ENCODE data around the gene PTPN2. TPM values are rescaled to one million over a fixed set of nuclear protein-coding genes. Genes with fewer than 3 reads are reported as not detected.
"Not testable (repeated sequence)": the region's sequence is repeated elsewhere in the genome, so short reads cannot be mapped to it uniquely, and the experiment has no call there.

Gene PTPN2
- polyA plus RNA-seq, 1 donor from 2014 or later = 45.7 TPM

DNA sequence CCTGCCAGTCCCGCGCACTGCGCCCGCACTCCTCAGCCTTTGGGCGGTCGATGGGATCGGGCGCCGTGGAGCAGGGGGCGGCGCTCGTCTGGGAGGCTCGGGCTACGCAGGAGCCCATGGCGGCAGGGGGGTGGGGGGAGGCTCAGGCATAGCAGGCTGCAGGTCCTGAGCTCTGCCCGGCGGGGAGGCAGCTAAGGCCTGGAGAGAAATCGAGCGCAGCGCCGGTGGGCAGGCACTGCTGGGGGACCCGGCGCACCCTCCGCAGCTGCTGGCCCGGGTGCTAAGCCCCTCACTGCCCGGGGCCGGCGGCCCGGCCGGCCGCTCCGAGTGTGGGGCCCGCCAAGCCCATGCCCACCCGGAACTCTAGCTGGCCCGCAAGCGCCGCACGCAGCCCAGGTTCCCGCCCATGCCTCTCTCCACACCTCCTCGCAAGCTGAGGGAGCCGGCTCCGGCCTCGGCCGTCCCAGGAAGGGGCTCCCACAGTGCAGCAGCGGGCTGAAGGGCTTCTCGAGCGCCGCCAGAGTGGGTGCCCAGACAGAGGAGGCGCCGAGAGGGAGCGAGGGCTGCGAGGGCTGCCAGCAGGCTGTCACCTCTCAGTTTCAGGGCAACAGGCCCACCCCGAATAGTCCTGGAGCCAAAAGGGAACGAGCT lies 107.1 kb downstream of the PTPN2 start:
- H3K4me3 ChIP-seq (ENCODE audit: low read length) = peak overlapping the region; percentile 28
- no peaks in the 10 kb centered on the region for H3K79me2 ChIP-seq (replicated peaks; ENCODE audit: insufficient read depth, low read length)
- no peaks in the 10 kb centered on the region for H3K9me3 ChIP-seq (ENCODE audit: low read length)
- no peaks in the 10 kb centered on the region for H3K9me2 ChIP-seq (ENCODE audit: insufficient read depth, low read length)
- H3K9ac ChIP-seq (ENCODE audit: low read length) = no peak overlapping the region
- H3K4me2 ChIP-seq (ENCODE audit: low read length) = no peak overlapping the region
- H3F3A ChIP-seq (ENCODE audit: insufficient read depth, low read length, poor library complexity, severe bottlenecking) = no peaks in the 10 kb centered on the region
- H2AFZ ChIP-seq (ENCODE audit: low read depth, low read length) = no peak overlapping the region
- no peaks in the 10 kb centered on the region for H3K36me3 ChIP-seq (ENCODE audit: insufficient read depth, low read length)
- no peaks in the 10 kb centered on the region for H4K20me1 ChIP-seq (ENCODE audit: insufficient read depth)
- TF ChIP-seq RAD21 (conservative IDR thresholded peaks at IDR 0.05) (no peak), MXI1 (conservative IDR thresholded peaks at IDR 0.05; ENCODE audit: poor library complexity, severe bottlenecking) (no peak), SMC3 (conservative IDR thresholded peaks at IDR 0.05; ENCODE audit: poor library complexity) (no peak), EP300 (conservative IDR thresholded peaks at IDR 0.05; ENCODE audit: poor library complexity, severe bottlenecking) (no peak), POLR2AphosphoS5 (IDR thresholded peaks at IDR 0.05) (no peak), EZH2 (IDR thresholded peaks at IDR 0.05; ENCODE audit: borderline replicate concordance, insufficient read depth, low read length, poor library complexity, severe bottlenecking) (no peak), TAF1 (IDR thresholded peaks at IDR 0.05; ENCODE audit: low read depth) (no peak)
- TF ChIP-seq, protein P1, sequence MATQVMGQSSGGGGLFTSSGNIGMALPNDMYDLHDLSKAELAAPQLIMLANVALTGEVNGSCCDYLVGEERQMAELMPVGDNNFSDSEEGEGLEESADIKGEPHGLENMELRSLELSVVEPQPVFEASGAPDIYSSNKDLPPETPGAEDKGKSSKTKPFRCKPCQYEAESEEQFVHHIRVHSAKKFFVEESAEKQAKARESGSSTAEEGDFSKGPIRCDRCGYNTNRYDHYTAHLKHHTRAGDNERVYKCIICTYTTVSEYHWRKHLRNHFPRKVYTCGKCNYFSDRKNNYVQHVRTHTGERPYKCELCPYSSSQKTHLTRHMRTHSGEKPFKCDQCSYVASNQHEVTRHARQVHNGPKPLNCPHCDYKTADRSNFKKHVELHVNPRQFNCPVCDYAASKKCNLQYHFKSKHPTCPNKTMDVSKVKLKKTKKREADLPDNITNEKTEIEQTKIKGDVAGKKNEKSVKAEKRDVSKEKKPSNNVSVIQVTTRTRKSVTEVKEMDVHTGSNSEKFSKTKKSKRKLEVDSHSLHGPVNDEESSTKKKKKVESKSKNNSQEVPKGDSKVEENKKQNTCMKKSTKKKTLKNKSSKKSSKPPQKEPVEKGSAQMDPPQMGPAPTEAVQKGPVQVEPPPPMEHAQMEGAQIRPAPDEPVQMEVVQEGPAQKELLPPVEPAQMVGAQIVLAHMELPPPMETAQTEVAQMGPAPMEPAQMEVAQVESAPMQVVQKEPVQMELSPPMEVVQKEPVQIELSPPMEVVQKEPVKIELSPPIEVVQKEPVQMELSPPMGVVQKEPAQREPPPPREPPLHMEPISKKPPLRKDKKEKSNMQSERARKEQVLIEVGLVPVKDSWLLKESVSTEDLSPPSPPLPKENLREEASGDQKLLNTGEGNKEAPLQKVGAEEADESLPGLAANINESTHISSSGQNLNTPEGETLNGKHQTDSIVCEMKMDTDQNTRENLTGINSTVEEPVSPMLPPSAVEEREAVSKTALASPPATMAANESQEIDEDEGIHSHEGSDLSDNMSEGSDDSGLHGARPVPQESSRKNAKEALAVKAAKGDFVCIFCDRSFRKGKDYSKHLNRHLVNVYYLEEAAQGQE (IDR thresholded peaks at IDR 0.05; ENCODE audit: borderline replicate concordance) = no peak
- TF ChIP-seq, protein P2, sequence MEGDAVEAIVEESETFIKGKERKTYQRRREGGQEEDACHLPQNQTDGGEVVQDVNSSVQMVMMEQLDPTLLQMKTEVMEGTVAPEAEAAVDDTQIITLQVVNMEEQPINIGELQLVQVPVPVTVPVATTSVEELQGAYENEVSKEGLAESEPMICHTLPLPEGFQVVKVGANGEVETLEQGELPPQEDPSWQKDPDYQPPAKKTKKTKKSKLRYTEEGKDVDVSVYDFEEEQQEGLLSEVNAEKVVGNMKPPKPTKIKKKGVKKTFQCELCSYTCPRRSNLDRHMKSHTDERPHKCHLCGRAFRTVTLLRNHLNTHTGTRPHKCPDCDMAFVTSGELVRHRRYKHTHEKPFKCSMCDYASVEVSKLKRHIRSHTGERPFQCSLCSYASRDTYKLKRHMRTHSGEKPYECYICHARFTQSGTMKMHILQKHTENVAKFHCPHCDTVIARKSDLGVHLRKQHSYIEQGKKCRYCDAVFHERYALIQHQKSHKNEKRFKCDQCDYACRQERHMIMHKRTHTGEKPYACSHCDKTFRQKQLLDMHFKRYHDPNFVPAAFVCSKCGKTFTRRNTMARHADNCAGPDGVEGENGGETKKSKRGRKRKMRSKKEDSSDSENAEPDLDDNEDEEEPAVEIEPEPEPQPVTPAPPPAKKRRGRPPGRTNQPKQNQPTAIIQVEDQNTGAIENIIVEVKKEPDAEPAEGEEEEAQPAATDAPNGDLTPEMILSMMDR (IDR thresholded peaks at IDR 0.05; ENCODE audit: poor library complexity, severe bottlenecking) = no peak
- H3K27ac ChIP-seq (ENCODE audit: low read length) = no peak overlapping the region
- no peaks in the 10 kb centered on the region for H3K27me3 ChIP-seq (ENCODE audit: insufficient read depth, low read depth, low read length)

DNA sequence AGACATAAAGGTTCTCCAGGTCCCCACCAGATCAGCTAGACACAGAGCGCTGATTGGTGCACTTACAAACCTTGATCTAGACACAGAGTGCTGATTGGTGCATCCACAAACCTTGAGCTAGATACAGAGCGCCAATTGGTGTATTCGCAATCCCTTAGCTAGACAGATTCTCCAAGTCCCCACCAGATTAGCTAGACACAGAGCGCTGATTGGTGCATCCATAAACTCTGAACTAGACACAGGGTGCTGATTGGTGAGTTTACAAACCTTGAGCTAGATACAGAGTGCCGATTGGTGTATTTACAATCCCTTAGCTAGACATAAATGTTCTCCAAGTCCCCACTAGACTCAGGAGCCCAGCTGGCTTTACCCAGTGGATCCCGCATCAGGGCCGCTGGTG lies 107.6 kb downstream of the PTPN2 start:
- not testable (repeated sequence) for H3K4me2 ChIP-seq (ENCODE audit: low read length); H3K27me3 ChIP-seq (ENCODE audit: insufficient read depth, low read depth, low read length); H3F3A ChIP-seq (ENCODE audit: insufficient read depth, low read length, poor library complexity, severe bottlenecking); H3K79me2 ChIP-seq (replicated peaks; ENCODE audit: insufficient read depth, low read length); H3K4me3 ChIP-seq (ENCODE audit: low read length); H4K20me1 ChIP-seq (ENCODE audit: insufficient read depth); H3K9me3 ChIP-seq (ENCODE audit: low read length); H2AFZ ChIP-seq (ENCODE audit: low read depth, low read length); H3K27ac ChIP-seq (ENCODE audit: low read length); H3K9me2 ChIP-seq (ENCODE audit: insufficient read depth, low read length); H3K9ac ChIP-seq (ENCODE audit: low read length); H3K36me3 ChIP-seq (ENCODE audit: insufficient read depth, low read length)

DNA sequence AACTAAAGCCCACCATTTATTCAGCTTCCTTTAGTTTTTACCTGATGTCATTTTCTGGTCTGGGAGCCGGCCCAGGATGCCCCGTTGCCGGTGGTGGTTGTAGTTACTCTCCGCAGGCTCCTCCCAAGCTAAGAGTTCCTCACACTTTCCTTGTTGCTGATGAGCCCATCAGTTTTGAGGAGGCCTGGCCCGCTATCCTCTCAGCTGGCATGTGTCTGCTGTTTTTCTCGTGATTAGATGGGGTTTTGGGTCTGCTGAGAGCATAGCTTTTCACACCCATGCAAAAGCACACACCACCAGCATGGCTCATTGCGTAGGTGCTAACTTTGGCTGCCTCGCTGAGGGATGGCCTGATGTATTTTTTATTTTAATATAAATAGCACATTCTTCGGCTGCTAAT lies 109.1 kb downstream of the PTPN2 start:
- no peaks in the 10 kb centered on the region for H3K27me3 ChIP-seq (ENCODE audit: insufficient read depth, low read depth, low read length)
- H3K36me3 ChIP-seq (ENCODE audit: insufficient read depth, low read length) = no peaks in the 10 kb centered on the region
- no peak for TF ChIP-seq POLR2AphosphoS5 (IDR thresholded peaks at IDR 0.05)
- TF ChIP-seq EP300 (conservative IDR thresholded peaks at IDR 0.05; ENCODE audit: poor library complexity, severe bottlenecking) = no peak
- TF ChIP-seq, protein P2 (IDR thresholded peaks at IDR 0.05; ENCODE audit: poor library complexity, severe bottlenecking) = no peak
- TF ChIP-seq, protein P1 (IDR thresholded peaks at IDR 0.05; ENCODE audit: borderline replicate concordance) = no peak
- no peak for TF ChIP-seq RAD21 (conservative IDR thresholded peaks at IDR 0.05)
- no peak for TF ChIP-seq TAF1 (IDR thresholded peaks at IDR 0.05; ENCODE audit: low read depth)
- no peak for TF ChIP-seq SMC3 (conservative IDR thresholded peaks at IDR 0.05; ENCODE audit: poor library complexity)
- no peak for TF ChIP-seq EZH2 (IDR thresholded peaks at IDR 0.05; ENCODE audit: borderline replicate concordance, insufficient read depth, low read length, poor library complexity, severe bottlenecking)
- TF ChIP-seq MXI1 (conservative IDR thresholded peaks at IDR 0.05; ENCODE audit: poor library complexity, severe bottlenecking) = no peak
- no peak overlapping the region for H3K4me3 ChIP-seq (ENCODE audit: low read length)
- no peaks in the 10 kb centered on the region for H3F3A ChIP-seq (ENCODE audit: insufficient read depth, low read length, poor library complexity, severe bottlenecking)
- H3K9me2 ChIP-seq (ENCODE audit: insufficient read depth, low read length) = no peaks in the 10 kb centered on the region
- H3K79me2 ChIP-seq (replicated peaks; ENCODE audit: insufficient read depth, low read length) = no peaks in the 10 kb centered on the region
- no peaks in the 10 kb centered on the region for H4K20me1 ChIP-seq (ENCODE audit: insufficient read depth)
- H3K27ac ChIP-seq (ENCODE audit: low read length) = no peak overlapping the region
- no peak overlapping the region for H2AFZ ChIP-seq (ENCODE audit: low read depth, low read length)
- no peaks in the 10 kb centered on the region for H3K9me3 ChIP-seq (ENCODE audit: low read length)
- no peak overlapping the region for H3K4me2 ChIP-seq (ENCODE audit: low read length)
- no peak overlapping the region for H3K9ac ChIP-seq (ENCODE audit: low read length)

Data from neural cell (in vitro differentiated cells).